Heart left ventricle (tissue), 13 donors: Measurements from ENCODE around the gene PGLYRP2.

ENCODE experiments used
- POLR2A ChIP-seq, 2 donors: fragments of 450-650 bp; IDR thresholded peaks; one replicate each; pipeline ENCODE4 v1.6.1; 2017; ENCODE audit warnings: antibody characterized with exemption in 2 of 2, mild to moderate bottlenecking in 2 of 2, moderate library complexity in 2 of 2
- TF ChIP-seq, protein P1 (sequence below), 12 donors: fragments of 200-600 bp; sonication (generic) in 4 of 12; IDR thresholded peaks; one replicate each; pipeline versions ENCODE4 v1.5.0 to v1.8.0; 2018 to 2022; ENCODE audit warnings: antibody characterized with exemption in 12 of 12, mild to moderate bottlenecking in 5 of 12
- donor health status: ischemic (EF 13 %, LVEDD 7.1; RV severe dilation, severe dysfunction).
- donor health status: DM: no; HTN: yes; CAD: no.
- donor health status: DM: no; HTN: no; CAD: no.
- donor health status: ischemic (EF 25% LVEDD 6.9; RV normal size, moderate dysfunction).
- donor health status: ischemic (EF 25% LVEDD 5.7; RV mildly dilated, moderate dysfunction).
- donor health status: ischemic (EF 35%, LVEDD 5.7; RV mildly dilated, moderate dysfunction).
- donor health status: nonischemic (EF 11% LVEDD 7.7; RV severe dilation, severe dysfunction).
- donor health status: DM: yes; HTN: yes; CAD: no.
- donor health status: PGD.
- donor health status: ischemic (EF 29% LVEDD 5.4; RV normal size, mild dysfunction).
- donor health status: nonischemic (EF 23%, LVEDD 6.1; RV moderate dilation, normal function).

DNA sequence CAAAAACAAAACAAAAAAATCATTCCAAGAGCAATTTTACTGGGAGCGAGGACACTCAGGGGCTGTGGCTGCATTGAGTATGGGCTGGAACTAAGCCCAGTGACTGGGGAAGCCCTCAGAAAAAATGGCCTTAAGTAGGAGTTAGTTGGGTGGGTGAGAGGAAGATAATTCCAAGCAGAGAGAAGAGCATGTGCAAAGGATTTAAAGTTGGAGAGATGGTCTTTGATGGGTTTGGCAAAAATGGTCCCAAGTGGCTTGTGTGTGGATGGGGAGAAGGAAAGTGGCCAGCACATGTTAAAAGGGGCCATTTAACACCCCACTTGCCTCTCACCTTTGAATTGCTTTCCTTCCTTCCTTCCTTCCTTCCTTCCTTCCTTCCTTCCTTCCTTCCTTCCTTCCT, 22.3 kb upstream of the PGLYRP2 start:
- TF ChIP-seq POLR2A (IDR thresholded peaks at IDR 0.05), result no peak
- TF ChIP-seq, protein P1, sequence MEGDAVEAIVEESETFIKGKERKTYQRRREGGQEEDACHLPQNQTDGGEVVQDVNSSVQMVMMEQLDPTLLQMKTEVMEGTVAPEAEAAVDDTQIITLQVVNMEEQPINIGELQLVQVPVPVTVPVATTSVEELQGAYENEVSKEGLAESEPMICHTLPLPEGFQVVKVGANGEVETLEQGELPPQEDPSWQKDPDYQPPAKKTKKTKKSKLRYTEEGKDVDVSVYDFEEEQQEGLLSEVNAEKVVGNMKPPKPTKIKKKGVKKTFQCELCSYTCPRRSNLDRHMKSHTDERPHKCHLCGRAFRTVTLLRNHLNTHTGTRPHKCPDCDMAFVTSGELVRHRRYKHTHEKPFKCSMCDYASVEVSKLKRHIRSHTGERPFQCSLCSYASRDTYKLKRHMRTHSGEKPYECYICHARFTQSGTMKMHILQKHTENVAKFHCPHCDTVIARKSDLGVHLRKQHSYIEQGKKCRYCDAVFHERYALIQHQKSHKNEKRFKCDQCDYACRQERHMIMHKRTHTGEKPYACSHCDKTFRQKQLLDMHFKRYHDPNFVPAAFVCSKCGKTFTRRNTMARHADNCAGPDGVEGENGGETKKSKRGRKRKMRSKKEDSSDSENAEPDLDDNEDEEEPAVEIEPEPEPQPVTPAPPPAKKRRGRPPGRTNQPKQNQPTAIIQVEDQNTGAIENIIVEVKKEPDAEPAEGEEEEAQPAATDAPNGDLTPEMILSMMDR (IDR thresholded peaks at IDR 0.05), result no peak
